K562 (cell line): ENCODE results near the gene PPP1R14C. TPM values are rescaled to one million over a fixed set of nuclear protein-coding genes. Genes with fewer than 3 reads are reported as not detected.

Experiments used
- ARID2 ChIP-seq: fragments of 450-650 bp; IDR thresholded peaks from 2 replicates; pipeline ENCODE4 v1.6.1; 2017; ENCODE audit warnings: antibody characterized with exemption, mild to moderate bottlenecking
- CTBP1 ChIP-seq: fragments of 450-650 bp; IDR thresholded peaks from 2 replicates; pipeline ENCODE4 v1.6.1; 2016; ENCODE audit warnings: borderline replicate concordance
- ELF2 ChIP-seq: fragments of 250-450 bp; sonication (Bioruptor Pico); IDR thresholded peaks from 2 replicates; pipeline ENCODE4 v1.5.0; 2021; ENCODE audit warnings: mild to moderate bottlenecking
- GATAD2B ChIP-seq: fragments of 450-650 bp; IDR thresholded peaks from 2 replicates; pipeline ENCODE4 v1.6.1; 2017; ENCODE audit warnings: mild to moderate bottlenecking, borderline replicate concordance
- LARP7 ChIP-seq: fragments of 450-650 bp; IDR thresholded peaks from 2 replicates; pipeline ENCODE4 v1.6.1; 2016
- NBN ChIP-seq: fragments of 450-650 bp; IDR thresholded peaks from 2 replicates; pipeline ENCODE4 v1.6.1; 2016; ENCODE audit warnings: low read depth, mild to moderate bottlenecking
- NFRKB ChIP-seq: fragments of 450-650 bp; IDR thresholded peaks from 2 replicates; pipeline ENCODE4 v1.6.1; 2016; ENCODE audit warnings: low read depth
- NR4A1 ChIP-seq, 2 experiments: fragments of 250-450 bp in 1 of 2; fragments of 450-650 bp in 1 of 2; sonication (Bioruptor Pico) in 1 of 2; IDR thresholded peaks; 2 replicates each; pipeline versions ENCODE4 v1.4.0 to v1.6.1; 2016 to 2020; ENCODE audit warnings: mild to moderate bottlenecking in 2 of 2, missing compliant biosample characterization in 1 of 2, missing genetic modification characterization in 1 of 2, moderate library complexity in 1 of 2
- POLR2A ChIP-seq: fragments of 450-650 bp; conservative IDR thresholded peaks from 2 replicates; pipeline ENCODE4 v1.6.1; 2016
- RBBP5 ChIP-seq: fragments of 200-600 bp; sonication (generic); IDR thresholded peaks from 2 replicates; pipeline ENCODE4 v1.6.1; 2012; ENCODE audit warnings: borderline replicate concordance, mild to moderate bottlenecking, low read length, control low read depth, inconsistent platforms; ENCODE audit not compliant: insufficient read depth, poor library complexity, severe bottlenecking
- SMAD3 ChIP-seq: fragments of 450-650 bp; formaldehyde crosslinking; conservative IDR thresholded peaks from 2 replicates; pipeline ENCODE4 v1.4.0; 2020; ENCODE audit warnings: mild to moderate bottlenecking
- TEAD2 ChIP-seq: fragments of 450-650 bp; IDR thresholded peaks from 2 replicates; pipeline ENCODE4 v1.6.1; 2016; ENCODE audit warnings: missing genetic modification characterization, control low read depth, missing compliant biosample characterization
- TEAD4 ChIP-seq, 2 experiments: sonication (generic) in 1 of 2; formaldehyde crosslinking in 1 of 2; IDR thresholded peaks; 2 replicates each; pipeline versions ENCODE4 v1.6.1 to v1.8.0; 2012 to 2022; ENCODE audit warnings: borderline replicate concordance in 1 of 2, inconsistent platforms in 1 of 2, low read length in 1 of 2, mild to moderate bottlenecking in 1 of 2, missing genetic modification reagents in 1 of 2
- ZNF146 ChIP-seq: IDR thresholded peaks from one replicate; pipeline ENCODE4 v1.6.1; 2018; ENCODE audit warnings: missing compliant biosample characterization; ENCODE audit not compliant: unreplicated experiment
- ZNF444 ChIP-seq: fragments of 250-450 bp; sonication (Bioruptor Pico); IDR thresholded peaks from 2 replicates; pipeline ENCODE4 v1.4.0; 2020; ENCODE audit warnings: mild to moderate bottlenecking, moderate library complexity
- ZNF696 ChIP-seq: fragments of 250-450 bp; sonication (Bioruptor Pico); conservative IDR thresholded peaks from 2 replicates; pipeline ENCODE4 v1.4.0; 2020; ENCODE audit warnings: mild to moderate bottlenecking, moderate library complexity
- polyA plus RNA-seq, 8 experiments: library from polyadenylated mRNA; depleted of rRNA in 4 of 8; stranded (reverse) in 5 of 8; unstranded in 3 of 8; fragments of >200 nt; fragmentation: Nextera tagmentation in 2 of 8; fragmentation: Illumina TruSeq in 1 of 8; extraction: Ambion mirVana in 2 of 8; extraction: Trizol in 1 of 8; gene quantifications; 2 replicates each; pipeline versions ENCODE4 v1.2.1 to v1.2.3, GENCODE V29; 2011 to 2014; ENCODE audit warnings: inconsistent platforms in 1 of 8, missing spikeins in 1 of 8
- total RNA-seq, 7 experiments: library from RNA; depleted of rRNA in 6 of 7; stranded (reverse); fragments of >200 nt in 6 of 7; fragmentation: Illumina TruSeq in 2 of 7; extraction: Trizol in 2 of 7; gene quantifications; 2 replicates each; pipeline versions ENCODE4 v1.2.1 to v1.2.3, GENCODE V29; 2011 to 2021; ENCODE audit warnings: low replicate concordance in 1 of 7
- TF ChIP-seq, protein P1 (sequence below): sonication (generic); formaldehyde crosslinking; IDR thresholded peaks from 2 replicates; pipeline ENCODE4 v1.8.1; 2023; ENCODE audit warnings: missing genetic modification reagents, mild to moderate bottlenecking, borderline replicate concordance
- TF ChIP-seq, protein P2 (sequence below): sonication (generic); formaldehyde crosslinking; IDR thresholded peaks from 2 replicates; pipeline ENCODE4 v1.5.0; 2020; ENCODE audit warnings: missing genetic modification reagents
- TF ChIP-seq, protein P3 (sequence below): fragments of 450-650 bp; IDR thresholded peaks from 2 replicates; pipeline ENCODE4 v1.6.1; 2017; ENCODE audit warnings: antibody characterized with exemption, mild to moderate bottlenecking

The PPP1R14C gene
- total and polyA plus RNA-seq, 9 of the 15 experiments (the other 6 are each of a cell fraction or from before 2014, with no cell fraction given), result 4.5 to 16.6 (median 11.9) TPM

DNA sequence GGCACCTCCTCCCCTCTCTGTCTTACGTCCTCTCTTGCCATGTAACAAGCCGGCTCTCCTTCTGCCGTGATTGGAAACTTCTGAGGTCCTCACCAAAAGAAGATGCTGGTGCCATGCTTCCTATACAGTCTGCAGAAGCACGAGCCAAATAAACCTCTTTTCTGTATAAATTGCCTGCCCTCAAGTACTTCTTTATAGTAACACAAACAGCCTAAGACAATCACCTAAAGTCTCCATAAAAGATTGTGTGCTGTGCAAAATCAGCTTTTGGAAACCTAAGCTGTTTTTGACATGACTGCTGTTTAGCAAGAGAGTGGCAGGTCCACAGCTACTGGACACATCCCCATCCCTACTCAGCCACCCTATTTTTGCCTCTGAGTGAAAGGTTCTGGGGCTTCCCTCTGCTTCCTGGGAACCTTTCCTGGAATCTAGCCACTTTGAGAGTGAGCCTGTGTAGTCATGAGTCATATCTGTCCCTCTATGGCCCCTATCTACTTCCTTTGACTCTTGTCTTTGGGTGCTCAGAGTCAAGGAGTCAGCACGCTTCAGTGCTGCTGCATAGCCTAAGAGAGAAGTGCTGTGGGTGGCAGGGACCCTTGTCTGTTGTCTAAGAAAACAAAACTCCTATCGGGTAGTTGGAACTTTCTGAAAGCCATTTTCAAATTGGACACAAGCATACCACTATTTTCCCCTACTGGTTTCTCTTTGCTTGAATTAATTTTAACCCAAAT, 110.0 kb downstream of the PPP1R14C start (continued):
- TF ChIP-seq, protein P1, sequence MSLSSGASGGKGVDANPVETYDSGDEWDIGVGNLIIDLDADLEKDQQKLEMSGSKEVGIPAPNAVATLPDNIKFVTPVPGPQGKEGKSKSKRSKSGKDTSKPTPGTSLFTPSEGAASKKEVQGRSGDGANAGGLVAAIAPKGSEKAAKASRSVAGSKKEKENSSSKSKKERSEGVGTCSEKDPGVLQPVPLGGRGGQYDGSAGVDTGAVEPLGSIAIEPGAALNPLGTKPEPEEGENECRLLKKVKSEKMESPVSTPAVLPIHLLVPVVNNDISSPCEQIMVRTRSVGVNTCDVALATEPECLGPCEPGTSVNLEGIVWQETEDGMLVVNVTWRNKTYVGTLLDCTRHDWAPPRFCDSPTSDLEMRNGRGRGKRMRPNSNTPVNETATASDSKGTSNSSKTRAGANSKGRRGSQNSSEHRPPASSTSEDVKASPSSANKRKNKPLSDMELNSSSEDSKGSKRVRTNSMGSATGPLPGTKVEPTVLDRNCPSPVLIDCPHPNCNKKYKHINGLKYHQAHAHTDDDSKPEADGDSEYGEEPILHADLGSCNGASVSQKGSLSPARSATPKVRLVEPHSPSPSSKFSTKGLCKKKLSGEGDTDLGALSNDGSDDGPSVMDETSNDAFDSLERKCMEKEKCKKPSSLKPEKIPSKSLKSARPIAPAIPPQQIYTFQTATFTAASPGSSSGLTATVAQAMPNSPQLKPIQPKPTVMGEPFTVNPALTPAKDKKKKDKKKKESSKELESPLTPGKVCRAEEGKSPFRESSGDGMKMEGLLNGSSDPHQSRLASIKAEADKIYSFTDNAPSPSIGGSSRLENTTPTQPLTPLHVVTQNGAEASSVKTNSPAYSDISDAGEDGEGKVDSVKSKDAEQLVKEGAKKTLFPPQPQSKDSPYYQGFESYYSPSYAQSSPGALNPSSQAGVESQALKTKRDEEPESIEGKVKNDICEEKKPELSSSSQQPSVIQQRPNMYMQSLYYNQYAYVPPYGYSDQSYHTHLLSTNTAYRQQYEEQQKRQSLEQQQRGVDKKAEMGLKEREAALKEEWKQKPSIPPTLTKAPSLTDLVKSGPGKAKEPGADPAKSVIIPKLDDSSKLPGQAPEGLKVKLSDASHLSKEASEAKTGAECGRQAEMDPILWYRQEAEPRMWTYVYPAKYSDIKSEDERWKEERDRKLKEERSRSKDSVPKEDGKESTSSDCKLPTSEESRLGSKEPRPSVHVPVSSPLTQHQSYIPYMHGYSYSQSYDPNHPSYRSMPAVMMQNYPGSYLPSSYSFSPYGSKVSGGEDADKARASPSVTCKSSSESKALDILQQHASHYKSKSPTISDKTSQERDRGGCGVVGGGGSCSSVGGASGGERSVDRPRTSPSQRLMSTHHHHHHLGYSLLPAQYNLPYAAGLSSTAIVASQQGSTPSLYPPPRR (CRISPR knock-in tag), result no peak
- TF ChIP-seq RBBP5 (no peak), ZNF696 (CRISPR knock-in tag) (no peak), NBN (no peak), SMAD3 (CRISPR knock-in tag) (no peak), TEAD4 (IDR thresholded peaks at IDR 0.05; ENCODE audit: low read length) (peak; percentile 65; the same call in 1 of the 2 replicates), TEAD4 (CRISPR knock-in tag; IDR thresholded peaks at IDR 0.05; ENCODE audit: borderline replicate concordance) (no peak), ARID2 (no peak), TEAD2 (tag) (no peak), CTBP1 (peak; percentile 87), NFRKB (no peak), GATAD2B (no peak), POLR2A (no peak), LARP7 (no peak), NR4A1 (CRISPR knock-in tag; IDR thresholded peaks at IDR 0.05) (no peak), NR4A1 (tag; IDR thresholded peaks at IDR 0.05) (no peak), ZNF444 (no peak), ELF2 (CRISPR knock-in tag) (no peak), ZNF146 (no peak)
- TF ChIP-seq, protein P2, sequence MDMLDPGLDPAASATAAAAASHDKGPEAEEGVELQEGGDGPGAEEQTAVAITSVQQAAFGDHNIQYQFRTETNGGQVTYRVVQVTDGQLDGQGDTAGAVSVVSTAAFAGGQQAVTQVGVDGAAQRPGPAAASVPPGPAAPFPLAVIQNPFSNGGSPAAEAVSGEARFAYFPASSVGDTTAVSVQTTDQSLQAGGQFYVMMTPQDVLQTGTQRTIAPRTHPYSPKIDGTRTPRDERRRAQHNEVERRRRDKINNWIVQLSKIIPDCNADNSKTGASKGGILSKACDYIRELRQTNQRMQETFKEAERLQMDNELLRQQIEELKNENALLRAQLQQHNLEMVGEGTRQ, result no peak
- TF ChIP-seq, protein P3, sequence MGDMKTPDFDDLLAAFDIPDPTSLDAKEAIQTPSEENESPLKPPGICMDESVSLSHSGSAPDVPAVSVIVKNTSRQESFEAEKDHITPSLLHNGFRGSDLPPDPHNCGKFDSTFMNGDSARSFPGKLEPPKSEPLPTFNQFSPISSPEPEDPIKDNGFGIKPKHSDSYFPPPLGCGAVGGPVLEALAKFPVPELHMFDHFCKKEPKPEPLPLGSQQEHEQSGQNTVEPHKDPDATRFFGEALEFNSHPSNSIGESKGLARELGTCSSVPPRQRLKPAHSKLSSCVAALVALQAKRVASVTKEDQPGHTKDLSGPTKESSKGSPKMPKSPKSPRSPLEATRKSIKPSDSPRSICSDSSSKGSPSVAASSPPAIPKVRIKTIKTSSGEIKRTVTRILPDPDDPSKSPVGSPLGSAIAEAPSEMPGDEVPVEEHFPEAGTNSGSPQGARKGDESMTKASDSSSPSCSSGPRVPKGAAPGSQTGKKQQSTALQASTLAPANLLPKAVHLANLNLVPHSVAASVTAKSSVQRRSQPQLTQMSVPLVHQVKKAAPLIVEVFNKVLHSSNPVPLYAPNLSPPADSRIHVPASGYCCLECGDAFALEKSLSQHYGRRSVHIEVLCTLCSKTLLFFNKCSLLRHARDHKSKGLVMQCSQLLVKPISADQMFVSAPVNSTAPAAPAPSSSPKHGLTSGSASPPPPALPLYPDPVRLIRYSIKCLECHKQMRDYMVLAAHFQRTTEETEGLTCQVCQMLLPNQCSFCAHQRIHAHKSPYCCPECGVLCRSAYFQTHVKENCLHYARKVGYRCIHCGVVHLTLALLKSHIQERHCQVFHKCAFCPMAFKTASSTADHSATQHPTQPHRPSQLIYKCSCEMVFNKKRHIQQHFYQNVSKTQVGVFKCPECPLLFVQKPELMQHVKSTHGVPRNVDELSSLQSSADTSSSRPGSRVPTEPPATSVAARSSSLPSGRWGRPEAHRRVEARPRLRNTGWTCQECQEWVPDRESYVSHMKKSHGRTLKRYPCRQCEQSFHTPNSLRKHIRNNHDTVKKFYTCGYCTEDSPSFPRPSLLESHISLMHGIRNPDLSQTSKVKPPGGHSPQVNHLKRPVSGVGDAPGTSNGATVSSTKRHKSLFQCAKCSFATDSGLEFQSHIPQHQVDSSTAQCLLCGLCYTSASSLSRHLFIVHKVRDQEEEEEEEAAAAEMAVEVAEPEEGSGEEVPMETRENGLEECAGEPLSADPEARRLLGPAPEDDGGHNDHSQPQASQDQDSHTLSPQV, result peak; percentile 84
